ENCODE measurements around the gene RETSAT. TPM values are rescaled to one million over a fixed set of nuclear protein-coding genes. Genes with fewer than 3 reads are reported as not detected.
"Not testable (repeated sequence)": the region's sequence is repeated elsewhere in the genome, so short reads cannot be mapped to it uniquely, and the experiment has no call there.

The RETSAT gene
- total and polyA plus RNA-seq, 7 donors = 26.5 to 112 (median 36.5) TPM

DNA sequence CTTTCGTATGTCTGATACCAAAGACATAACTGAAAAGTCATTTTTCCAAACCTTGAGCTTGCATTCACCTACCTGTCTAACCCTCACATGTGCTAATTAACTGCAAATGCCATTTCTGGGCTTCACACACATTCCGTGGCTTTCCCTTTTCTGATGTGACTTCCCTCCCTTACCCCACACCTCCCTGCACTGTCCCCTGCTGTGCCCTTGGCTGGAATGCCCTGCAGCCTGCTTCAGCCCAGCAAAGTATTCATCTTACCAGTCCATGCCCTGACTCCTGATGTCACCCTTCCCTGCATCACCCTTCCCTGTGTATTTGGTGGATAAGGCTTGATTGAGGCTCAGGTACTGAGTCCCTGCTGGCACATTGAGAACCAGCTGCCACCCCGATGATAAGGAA, 12.2 kb downstream of the RETSAT start:
- 83 to 93% methylated on average over 3 of the region's 3 CpGs for WGBS, 2 donors
- Histone ChIP-seq H3K9me3 (no peaks in the 10 kb centered on the region), H3K4me1 (no peaks in the 10 kb centered on the region), H3K36me3 (peaks cover 0 to 43% (median 14%) of the 10 kb centered on the region in 4 donors), H3K27me3 (peaks cover 0 to 8% (median 0%) of the 10 kb centered on the region in 3 donors), H3K27ac (no peak overlapping the region), H3K4me3 (no peak overlapping the region)
- TF ChIP-seq POLR2AphosphoS5 (IDR thresholded peaks at IDR 0.05) = no peak
- TF ChIP-seq, protein P1, sequence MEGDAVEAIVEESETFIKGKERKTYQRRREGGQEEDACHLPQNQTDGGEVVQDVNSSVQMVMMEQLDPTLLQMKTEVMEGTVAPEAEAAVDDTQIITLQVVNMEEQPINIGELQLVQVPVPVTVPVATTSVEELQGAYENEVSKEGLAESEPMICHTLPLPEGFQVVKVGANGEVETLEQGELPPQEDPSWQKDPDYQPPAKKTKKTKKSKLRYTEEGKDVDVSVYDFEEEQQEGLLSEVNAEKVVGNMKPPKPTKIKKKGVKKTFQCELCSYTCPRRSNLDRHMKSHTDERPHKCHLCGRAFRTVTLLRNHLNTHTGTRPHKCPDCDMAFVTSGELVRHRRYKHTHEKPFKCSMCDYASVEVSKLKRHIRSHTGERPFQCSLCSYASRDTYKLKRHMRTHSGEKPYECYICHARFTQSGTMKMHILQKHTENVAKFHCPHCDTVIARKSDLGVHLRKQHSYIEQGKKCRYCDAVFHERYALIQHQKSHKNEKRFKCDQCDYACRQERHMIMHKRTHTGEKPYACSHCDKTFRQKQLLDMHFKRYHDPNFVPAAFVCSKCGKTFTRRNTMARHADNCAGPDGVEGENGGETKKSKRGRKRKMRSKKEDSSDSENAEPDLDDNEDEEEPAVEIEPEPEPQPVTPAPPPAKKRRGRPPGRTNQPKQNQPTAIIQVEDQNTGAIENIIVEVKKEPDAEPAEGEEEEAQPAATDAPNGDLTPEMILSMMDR (IDR thresholded peaks at IDR 0.05) = no peak
- no peak for TF ChIP-seq POLR2A (IDR thresholded peaks at IDR 0.05)
- no peak for TF ChIP-seq EP300 (IDR thresholded peaks at IDR 0.05)
- intact Hi-C loops (cut with DNase I) = no loop called here
- no peak for DNase-seq

DNA sequence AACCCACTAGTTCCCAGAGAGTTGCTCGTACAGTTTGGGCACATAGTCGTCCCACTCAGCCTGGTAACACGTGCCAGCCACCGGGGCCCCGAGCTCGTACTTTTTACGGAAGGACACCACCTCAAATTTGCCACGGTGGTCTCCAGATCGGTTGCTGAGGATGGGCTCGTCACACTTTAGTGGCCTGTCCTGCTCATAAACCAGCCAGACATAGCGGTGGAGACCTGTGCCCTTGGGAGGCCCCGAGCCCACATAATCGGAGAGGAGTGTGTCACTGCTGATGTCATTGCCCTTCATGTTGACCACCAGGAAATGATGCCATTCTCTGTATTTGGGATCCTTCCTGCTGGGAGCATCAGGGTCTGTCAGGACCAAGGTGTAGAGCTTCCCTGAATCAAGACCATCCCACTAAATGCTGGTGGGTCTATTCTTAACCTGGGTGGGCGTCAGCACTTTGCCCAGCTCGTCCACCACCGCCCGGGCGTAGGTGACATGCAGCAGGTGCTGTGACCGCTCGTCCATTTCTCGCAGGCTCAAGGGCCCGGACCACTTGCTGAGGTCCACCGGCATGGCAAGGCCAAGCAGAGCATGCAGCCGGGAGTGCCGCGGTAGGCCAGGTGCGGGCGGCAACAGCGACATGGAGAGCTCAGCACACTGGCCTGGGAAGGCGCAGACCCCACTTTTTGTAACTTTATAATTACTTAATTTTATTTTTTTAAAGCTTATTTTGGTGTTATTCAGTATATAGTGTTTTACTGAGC, 12.9 kb downstream of the RETSAT start:
- intact Hi-C loops (cut with DNase I) = no loop called here
- DNase-seq = no peak
- Histone ChIP-seq H3K4me1 (no peaks in the 10 kb centered on the region), H3K27me3 (peaks cover 0 to 8% (median 0%) of the 10 kb centered on the region in 3 donors), H3K4me3 (no peak overlapping the region), H3K36me3 (peaks cover 0 to 38% (median 11%) of the 10 kb centered on the region in 4 donors), H3K27ac (no peak overlapping the region), H3K9me3 (no peaks in the 10 kb centered on the region)
- WGBS, 2 donors = 95% methylated on average over 30 of the region's 30 CpGs
- no peak for TF ChIP-seq POLR2AphosphoS5 (IDR thresholded peaks at IDR 0.05)
- TF ChIP-seq POLR2A (IDR thresholded peaks at IDR 0.05) = no peak
- no peak for TF ChIP-seq EP300 (IDR thresholded peaks at IDR 0.05)
- TF ChIP-seq, protein P1 (IDR thresholded peaks at IDR 0.05) = no peak

- Histone ChIP-seq H3K4me1 (no peaks in the 10 kb centered on the region), H3K27me3 (peaks cover 0 to 8% (median 0%) of the 10 kb centered on the region in 3 donors), H3K27ac (no peak overlapping the region), H3K36me3 (peaks cover 0 to 26% (median under 1%) of the 10 kb centered on the region in 4 donors), H3K9me3 (no peaks in the 10 kb centered on the region), H3K4me3 (no peak overlapping the region)
- intact Hi-C loops (cut with DNase I) = no loop called here
- TF ChIP-seq, protein P1 (IDR thresholded peaks at IDR 0.05) = no peak
- TF ChIP-seq POLR2AphosphoS5 (IDR thresholded peaks at IDR 0.05) (no peak), POLR2A (IDR thresholded peaks at IDR 0.05) (no peak), EP300 (IDR thresholded peaks at IDR 0.05) (no peak)
- WGBS, 2 donors = 33 to 64% methylated on average over 13 of the region's 13 CpGs
- no peak for DNase-seq
Observed at GRCh38 chr2:85340034-85340892, 14.1 kb downstream of the RETSAT start.

- no peak overlapping the region for H3K4me3 ChIP-seq
- H3K27ac ChIP-seq = no peak overlapping the region
- DNase-seq = no peak
- WGBS, 2 donors = 46 to 59% methylated on average over 2 of the region's 2 CpGs
- TF ChIP-seq EP300 (IDR thresholded peaks at IDR 0.05) (no peak), POLR2A (IDR thresholded peaks at IDR 0.05) (no peak), POLR2AphosphoS5 (IDR thresholded peaks at IDR 0.05) (no peak)
- TF ChIP-seq, protein P1 (IDR thresholded peaks at IDR 0.05) = no peak
- peaks cover 0 to 8% (median 0%) of the 10 kb centered on the region in 3 donors for H3K27me3 ChIP-seq
- no peaks in the 10 kb centered on the region for H3K36me3 ChIP-seq
- no peaks in the 10 kb centered on the region for H3K9me3 ChIP-seq
- intact Hi-C loops (cut with DNase I) = no loop called here
- no peaks in the 10 kb centered on the region for H3K4me1 ChIP-seq
Observed at GRCh38 chr2:85334928-85335327, 19.4 kb downstream of the RETSAT start.

DNA sequence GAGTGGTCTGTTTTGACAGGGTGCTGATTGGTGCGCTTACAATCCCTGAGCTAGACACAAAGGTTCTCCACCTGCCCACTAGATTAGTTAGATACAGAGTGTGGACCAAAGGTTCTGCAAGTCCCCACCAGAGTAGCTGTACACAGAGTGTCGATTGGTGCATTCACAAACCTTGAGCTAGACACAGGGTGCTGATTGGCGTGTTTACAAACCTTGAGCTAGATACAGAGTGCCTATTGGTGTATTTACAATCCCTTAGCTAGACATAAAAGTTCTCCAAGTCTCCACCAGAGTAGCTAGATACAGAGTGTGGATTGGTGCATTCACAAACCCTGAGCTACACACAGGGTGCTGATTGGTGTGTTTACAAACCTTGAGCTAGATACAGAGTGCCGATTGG, 20.5 kb downstream of the RETSAT start:
- H3K36me3 ChIP-seq; H3K27ac ChIP-seq; H3K4me3 ChIP-seq; H3K9me3 ChIP-seq; H3K4me1 ChIP-seq; intact Hi-C loops (cut with DNase I); H3K27me3 ChIP-seq: not testable (repeated sequence)
- 93 to 97% methylated on average over 3 of the region's 4 CpGs for WGBS, 2 donors
- peak; percentile 1 for DNase-seq

All from sigmoid colon (tissue), 7 donors.